Osteoblast (primary cell): ENCODE measurements around the gene CASP6. TPM values are rescaled to one million over a fixed set of nuclear protein-coding genes. Genes with fewer than 3 reads are reported as not detected.

Experiments
- DNase-seq: peaks from one replicate; pipeline ENCODE4 v3.0.0; 2011; ENCODE audit warnings: low spot score, mixed read lengths; ENCODE audit not compliant: insufficient read length; ENCODE audit errors: missing footprints
- H2AFZ ChIP-seq: 2 replicates; pipeline ENCODE4 v1.6.0; 2011; ENCODE audit warnings: mild to moderate bottlenecking, low read length
- H3K27ac ChIP-seq: 2 replicates; pipeline ENCODE4 v1.5.1; 2011; ENCODE audit warnings: mild to moderate bottlenecking, low read depth, low read length, moderate library complexity
- H3K27me3 ChIP-seq: 2 replicates; pipeline ENCODE4 v1.6.0; 2012; ENCODE audit warnings: mild to moderate bottlenecking, control low read depth, inconsistent platforms, low read length, moderate library complexity; ENCODE audit not compliant: insufficient read depth
- H3K36me3 ChIP-seq: 2 replicates; pipeline ENCODE4 v1.5.1; 2011; ENCODE audit warnings: mild to moderate bottlenecking, low read length, control low read depth, moderate library complexity; ENCODE audit not compliant: insufficient read depth
- H3K4me1 ChIP-seq: 2 replicates; pipeline ENCODE4 v1.5.1; 2011; ENCODE audit warnings: mild to moderate bottlenecking, low read length, control low read depth, moderate library complexity; ENCODE audit not compliant: insufficient read depth
- H3K4me2 ChIP-seq: 2 replicates; pipeline ENCODE4 v1.6.0; 2011; ENCODE audit warnings: mild to moderate bottlenecking, low read length; ENCODE audit not compliant: insufficient read depth
- H3K4me3 ChIP-seq: fragments of 200-600 bp; sonication (generic); 3 replicates; pipeline ENCODE4 v1.5.1; 2012; ENCODE audit warnings: mild to moderate bottlenecking, low read length, inconsistent platforms; ENCODE audit not compliant: insufficient read depth
- H3K79me2 ChIP-seq: 2 replicates; pipeline ENCODE4 v1.6.0; 2012; ENCODE audit warnings: mild to moderate bottlenecking, low read length, control low read depth, inconsistent platforms; ENCODE audit not compliant: insufficient read depth
- H3K9me3 ChIP-seq: 2 replicates; pipeline ENCODE4 v1.5.1; 2011; ENCODE audit warnings: low read depth, low read length, control low read depth
- H4K20me1 ChIP-seq: 2 replicates; pipeline ENCODE4 v1.6.0; 2012; ENCODE audit warnings: mild to moderate bottlenecking, low read length, control low read depth; ENCODE audit not compliant: insufficient read depth
- CTCF ChIP-seq: IDR thresholded peaks from 2 replicates; pipeline ENCODE4 v1.5.1; 2011; ENCODE audit warnings: mild to moderate bottlenecking, low read depth, low read length, moderate library complexity; ENCODE audit errors: extremely low read depth
- small RNA-seq: library from RNA; depleted of rRNA; stranded (forward); fragments of <200 nt; gene quantifications from one replicate; pipeline ENCODE3, GENCODE V24; 2012
- total RNA-seq: library from RNA; depleted of rRNA; stranded (reverse); fragments of >200 nt; gene quantifications from 2 replicates; pipeline ENCODE4 v1.2.3, GENCODE V29; 2012

The CASP6 gene
- total RNA-seq, 1 donor = 25.3 TPM

GRCh38 chr4:109640644-109641043 is 62.6 kb downstream of the CASP6 start:
- no peaks in the 10 kb centered on the region for H4K20me1 ChIP-seq
- no peaks in the 10 kb centered on the region for H3K36me3 ChIP-seq
- TF ChIP-seq CTCF = no peak
- no peak overlapping the region for H3K27ac ChIP-seq
- no peaks in the 10 kb centered on the region for H3K27me3 ChIP-seq
- no peaks in the 10 kb centered on the region for H3K4me1 ChIP-seq
- H2AFZ ChIP-seq = no peak overlapping the region
- no peaks in the 10 kb centered on the region for H3K9me3 ChIP-seq
- H3K79me2 ChIP-seq = no peaks in the 10 kb centered on the region
- no peak overlapping the region for H3K4me3 ChIP-seq
- no peak overlapping the region for H3K4me2 ChIP-seq
- no peak for DNase-seq

Small RNA genes within 50 kb of the gene (small RNA-seq; reads per million reads assigned to genes)
- gene HIGD1AP14 = not detected

Other genes with a start within 250 kb of the CASP6 start
- 22.8 and 36.5 TPM in 2 replicates for gene MCUB, start 143.2 kb downstream of the CASP6 start, total RNA-seq
- gene PLA2G12A, start 26.6 kb upstream of the CASP6 start, total RNA-seq = 16.3 and 17.1 TPM in 2 replicates
- gene CFI, start 98.6 kb upstream of the CASP6 start, total RNA-seq = 27.9 and 53.9 TPM in 2 replicates
- 2.9 and 4.7 TPM in 2 replicates for gene GAR1, start 112.3 kb upstream of the CASP6 start, total RNA-seq
- gene RRH, start 124.5 kb upstream of the CASP6 start, total RNA-seq = under 0.01 TPM in 1 of 2 replicates, not detected in the other
- under 0.01 and 0.29 TPM in 2 replicates for gene LRIT3, start 144.7 kb upstream of the CASP6 start, total RNA-seq
- 0.36 and 1.2 TPM in 2 replicates for gene EGF, start 209.4 kb upstream of the CASP6 start, total RNA-seq